HEK293 (cell line): ENCODE measurements around the gene TMEM145.

Experiments used
- GLI4 ChIP-seq: fragments of 450-650 bp; formaldehyde crosslinking; IDR thresholded peaks from 2 replicates; pipeline ENCODE4 v1.5.1; 2016; ENCODE audit warnings: missing biosample characterization, missing genetic modification characterization
- SETDB1 ChIP-seq: IDR thresholded peaks from one replicate; pipeline ENCODE4 v1.6.1; 2017; ENCODE audit warnings: mild to moderate bottlenecking, low read length, moderate library complexity, mixed read lengths; ENCODE audit not compliant: insufficient read length
- YY1 ChIP-seq: fragments of 450-650 bp; formaldehyde crosslinking; IDR thresholded peaks from 2 replicates; pipeline ENCODE4 v1.5.1; 2018; ENCODE audit warnings: missing biosample characterization, missing genetic modification characterization
- ZFP41 ChIP-seq: fragments of 450-650 bp; formaldehyde crosslinking; IDR thresholded peaks from 2 replicates; pipeline ENCODE4 v1.5.1; 2016; ENCODE audit warnings: missing biosample characterization, missing genetic modification characterization, borderline replicate concordance
- ZNF214 ChIP-seq: fragments of 450-650 bp; formaldehyde crosslinking; IDR thresholded peaks from 2 replicates; pipeline ENCODE4 v1.5.1; 2017; ENCODE audit warnings: missing biosample characterization, mild to moderate bottlenecking, missing genetic modification characterization, borderline replicate concordance
- ZNF571 ChIP-seq: fragments of 450-650 bp; formaldehyde crosslinking; IDR thresholded peaks from 2 replicates; pipeline ENCODE4 v1.5.0; 2017; ENCODE audit warnings: missing biosample characterization, missing genetic modification characterization
- TF ChIP-seq, protein P1 (sequence below): fragments of 450-650 bp; formaldehyde crosslinking; IDR thresholded peaks from 2 replicates; pipeline ENCODE4 v1.5.1; 2016; ENCODE audit warnings: missing biosample characterization, missing genetic modification characterization

DNA sequence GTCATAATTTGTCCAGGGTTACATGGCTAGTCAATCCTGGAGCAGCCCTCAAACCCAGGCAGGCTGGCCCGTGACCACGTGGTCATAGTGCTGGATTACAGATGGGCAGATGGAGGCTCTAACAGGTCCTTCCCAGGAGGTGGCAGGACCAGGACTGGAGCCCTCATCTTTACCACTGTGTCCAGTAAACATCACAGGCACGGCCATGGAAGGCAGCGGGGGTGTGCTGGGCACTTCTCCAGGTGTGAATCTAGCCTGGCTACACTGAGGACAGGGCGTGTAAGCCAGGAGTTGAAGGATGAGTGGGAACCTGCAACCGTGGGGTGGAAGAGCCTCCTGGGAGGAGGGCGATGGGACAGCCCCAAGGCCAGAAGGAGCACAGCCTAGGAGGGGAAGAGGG lies 38.0 kb upstream of the TMEM145 start:
- TF ChIP-seq ZNF214 (tag by site-specific recombination) (no peak), YY1 (tag by site-specific recombination) (no peak), ZNF571 (tag by site-specific recombination) (no peak), SETDB1 (no peak), GLI4 (tag by site-specific recombination) (no peak), ZFP41 (tag by site-specific recombination) (no peak)
- TF ChIP-seq, protein P1, sequence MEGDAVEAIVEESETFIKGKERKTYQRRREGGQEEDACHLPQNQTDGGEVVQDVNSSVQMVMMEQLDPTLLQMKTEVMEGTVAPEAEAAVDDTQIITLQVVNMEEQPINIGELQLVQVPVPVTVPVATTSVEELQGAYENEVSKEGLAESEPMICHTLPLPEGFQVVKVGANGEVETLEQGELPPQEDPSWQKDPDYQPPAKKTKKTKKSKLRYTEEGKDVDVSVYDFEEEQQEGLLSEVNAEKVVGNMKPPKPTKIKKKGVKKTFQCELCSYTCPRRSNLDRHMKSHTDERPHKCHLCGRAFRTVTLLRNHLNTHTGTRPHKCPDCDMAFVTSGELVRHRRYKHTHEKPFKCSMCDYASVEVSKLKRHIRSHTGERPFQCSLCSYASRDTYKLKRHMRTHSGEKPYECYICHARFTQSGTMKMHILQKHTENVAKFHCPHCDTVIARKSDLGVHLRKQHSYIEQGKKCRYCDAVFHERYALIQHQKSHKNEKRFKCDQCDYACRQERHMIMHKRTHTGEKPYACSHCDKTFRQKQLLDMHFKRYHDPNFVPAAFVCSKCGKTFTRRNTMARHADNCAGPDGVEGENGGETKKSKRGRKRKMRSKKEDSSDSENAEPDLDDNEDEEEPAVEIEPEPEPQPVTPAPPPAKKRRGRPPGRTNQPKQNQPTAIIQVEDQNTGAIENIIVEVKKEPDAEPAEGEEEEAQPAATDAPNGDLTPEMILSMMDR (tag by site-specific recombination), result no peak
